Duodenal mucosa (tissue), 2 donors: ENCODE results near the gene NUDT7.

ENCODE experiments used
- H3K27ac ChIP-seq: one replicate; pipeline ENCODE4 v1.7.0; 2013; ENCODE audit warnings: low read depth, low read length
- H3K27me3 ChIP-seq, 2 donors: one replicate each; pipeline ENCODE4 v1.7.0; 2013; ENCODE audit warnings: low read length in 2 of 2, control low read depth in 1 of 2; ENCODE audit not compliant: insufficient read depth in 2 of 2, control insufficient read depth in 1 of 2
- H3K36me3 ChIP-seq, 2 donors: one replicate each; pipeline ENCODE4 v1.7.0; 2013; ENCODE audit warnings: low read length in 2 of 2, control low read depth in 1 of 2; ENCODE audit not compliant: insufficient read depth in 2 of 2, control insufficient read depth in 1 of 2
- H3K4me1 ChIP-seq, 2 donors: one replicate each; pipeline ENCODE4 v1.7.0; 2013; ENCODE audit warnings: low read length in 2 of 2, control low read depth in 1 of 2; ENCODE audit not compliant: insufficient read depth in 2 of 2, control insufficient read depth in 1 of 2
- H3K4me3 ChIP-seq, 2 donors: one replicate each; pipeline ENCODE4 v1.7.0; 2013; ENCODE audit warnings: low read length in 2 of 2, low read depth in 1 of 2
- H3K9ac ChIP-seq, 2 donors: one replicate each; pipeline ENCODE4 v1.7.0; 2013; ENCODE audit warnings: low read length in 2 of 2, low read depth in 1 of 2
- H3K9me3 ChIP-seq, 2 donors: one replicate each; pipeline ENCODE4 v1.7.0; 2013; ENCODE audit warnings: low read length in 2 of 2, control low read depth in 1 of 2; ENCODE audit not compliant: control insufficient read depth in 1 of 2

The NUDT7 gene

GRCh38 chr16:77749415-77749814 is 27.1 kb downstream of the NUDT7 start:
- no peak overlapping the region for H3K27ac ChIP-seq
- no peak overlapping the region for H3K4me3 ChIP-seq
- no peaks in the 10 kb centered on the region for H3K27me3 ChIP-seq
- H3K36me3 ChIP-seq = no peaks in the 10 kb centered on the region
- H3K4me1 ChIP-seq = no peaks in the 10 kb centered on the region
- no peaks in the 10 kb centered on the region for H3K9me3 ChIP-seq
- H3K9ac ChIP-seq = no peak overlapping the region

- no peak overlapping the region for H3K9ac ChIP-seq
- no peaks in the 10 kb centered on the region for H3K4me1 ChIP-seq
- H3K27ac ChIP-seq = no peak overlapping the region
- no peaks in the 10 kb centered on the region for H3K36me3 ChIP-seq
- no peaks in the 10 kb centered on the region for H3K27me3 ChIP-seq
- no peaks in the 10 kb centered on the region for H3K9me3 ChIP-seq
- H3K4me3 ChIP-seq = no peak overlapping the region
Measured at GRCh38 chr16:77758046-77758445, 35.7 kb downstream of the NUDT7 start.

GRCh38 chr16:77758508-77758907 is 36.2 kb downstream of the NUDT7 start:
- Histone ChIP-seq H3K9me3 (no peaks in the 10 kb centered on the region), H3K4me1 (no peaks in the 10 kb centered on the region), H3K9ac (no peak overlapping the region), H3K27ac (no peak overlapping the region), H3K36me3 (no peaks in the 10 kb centered on the region), H3K27me3 (no peaks in the 10 kb centered on the region), H3K4me3 (no peak overlapping the region)

- Histone ChIP-seq H3K9me3 (no peaks in the 10 kb centered on the region), H3K36me3 (no peaks in the 10 kb centered on the region), H3K9ac (no peak overlapping the region), H3K27me3 (no peaks in the 10 kb centered on the region), H3K4me3 (no peak overlapping the region), H3K27ac (no peak overlapping the region), H3K4me1 (no peaks in the 10 kb centered on the region)
Measured at GRCh38 chr16:77759201-77759600, 36.9 kb downstream of the NUDT7 start.

GRCh38 chr16:77759821-77760220 is 37.5 kb downstream of the NUDT7 start:
- H3K27ac ChIP-seq = no peak overlapping the region

DNA sequence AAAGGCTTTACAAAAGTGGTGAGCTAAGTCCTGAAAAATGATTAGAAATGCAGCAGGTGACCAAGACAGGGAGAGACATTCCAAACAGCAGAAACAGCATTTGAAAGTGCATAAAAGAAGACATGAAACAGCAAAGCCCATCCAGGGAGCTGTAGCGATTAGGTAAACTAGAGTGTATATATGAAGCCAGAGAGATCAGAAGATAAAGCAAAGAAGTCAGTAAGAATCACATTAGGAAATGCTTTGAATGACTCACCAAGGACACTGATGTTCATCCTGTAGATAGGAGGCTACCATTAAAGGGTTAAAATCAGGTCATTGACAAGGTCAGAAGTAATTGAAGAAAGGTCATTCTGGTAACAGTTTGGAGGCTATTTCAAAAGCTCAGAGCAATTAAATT is 38.5 kb downstream of the NUDT7 start:
- Histone ChIP-seq H3K4me3 (no peak overlapping the region), H3K9me3 (no peaks in the 10 kb centered on the region), H3K27ac (no peak overlapping the region), H3K27me3 (no peaks in the 10 kb centered on the region), H3K9ac (no peak overlapping the region), H3K4me1 (no peaks in the 10 kb centered on the region), H3K36me3 (no peaks in the 10 kb centered on the region)

More at GRCh38 chr16:77759821-77760220, 37.5 kb downstream of the NUDT7 start:
- H3K36me3 ChIP-seq = no peaks in the 10 kb centered on the region
- H3K9me3 ChIP-seq = no peaks in the 10 kb centered on the region
- H3K4me3 ChIP-seq = no peak overlapping the region
- no peaks in the 10 kb centered on the region for H3K4me1 ChIP-seq
- no peak overlapping the region for H3K9ac ChIP-seq
- no peaks in the 10 kb centered on the region for H3K27me3 ChIP-seq

DNA sequence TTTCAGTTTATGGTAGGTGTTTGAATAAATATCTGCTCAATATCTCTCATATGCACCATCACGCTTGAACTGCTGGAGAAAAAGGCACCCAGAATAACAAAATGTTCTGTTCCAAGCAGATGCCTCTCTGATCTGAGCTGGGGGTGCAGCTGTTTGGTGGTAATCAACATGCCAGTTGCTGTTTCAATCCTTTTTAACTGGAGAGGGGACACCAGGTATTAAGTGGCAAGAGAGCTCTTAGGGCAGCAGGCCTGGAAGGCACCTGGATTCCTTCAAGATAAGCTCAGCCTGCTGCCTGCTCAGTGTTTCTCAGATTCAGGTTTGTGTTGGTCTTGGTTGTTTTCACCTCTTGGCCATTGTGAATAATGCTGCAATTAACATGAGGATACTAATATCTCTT is 38.9 kb downstream of the NUDT7 start:
- Histone ChIP-seq H3K27me3 (no peaks in the 10 kb centered on the region), H3K9ac (no peak overlapping the region), H3K27ac (no peak overlapping the region), H3K36me3 (no peaks in the 10 kb centered on the region), H3K4me1 (no peaks in the 10 kb centered on the region), H3K9me3 (no peaks in the 10 kb centered on the region), H3K4me3 (no peak overlapping the region)

GRCh38 chr16:77762262-77762661 is 39.9 kb downstream of the NUDT7 start:
- no peak overlapping the region for H3K27ac ChIP-seq
- H3K4me3 ChIP-seq = no peak overlapping the region
- H3K9ac ChIP-seq = no peak overlapping the region
- H3K36me3 ChIP-seq = no peaks in the 10 kb centered on the region
- H3K27me3 ChIP-seq = no peaks in the 10 kb centered on the region
- no peaks in the 10 kb centered on the region for H3K9me3 ChIP-seq
- no peaks in the 10 kb centered on the region for H3K4me1 ChIP-seq

DNA sequence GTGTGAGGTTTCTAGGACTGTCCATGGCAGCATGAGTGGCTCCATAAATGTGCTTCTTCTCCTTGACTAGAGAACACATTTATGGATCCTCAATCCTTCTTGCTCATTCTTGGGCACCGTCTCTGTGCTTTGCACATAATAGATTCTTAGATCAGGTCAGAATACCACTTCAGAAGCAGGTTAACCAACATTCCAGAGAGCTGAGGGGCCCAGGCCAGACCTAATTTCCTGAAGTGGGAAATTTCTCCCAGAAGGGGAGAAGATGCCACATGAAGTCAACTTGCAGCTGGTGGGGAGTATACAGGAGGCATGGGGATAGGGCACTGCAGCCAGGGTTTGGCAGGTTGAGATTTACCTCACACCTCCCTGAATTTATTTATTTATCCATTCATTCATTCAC is 41.7 kb downstream of the NUDT7 start:
- no peaks in the 10 kb centered on the region for H3K27me3 ChIP-seq
- H3K27ac ChIP-seq = no peak overlapping the region
- no peak overlapping the region for H3K4me3 ChIP-seq
- no peaks in the 10 kb centered on the region for H3K4me1 ChIP-seq
- no peaks in the 10 kb centered on the region for H3K36me3 ChIP-seq
- H3K9me3 ChIP-seq = no peaks in the 10 kb centered on the region
- H3K9ac ChIP-seq = no peak overlapping the region

DNA sequence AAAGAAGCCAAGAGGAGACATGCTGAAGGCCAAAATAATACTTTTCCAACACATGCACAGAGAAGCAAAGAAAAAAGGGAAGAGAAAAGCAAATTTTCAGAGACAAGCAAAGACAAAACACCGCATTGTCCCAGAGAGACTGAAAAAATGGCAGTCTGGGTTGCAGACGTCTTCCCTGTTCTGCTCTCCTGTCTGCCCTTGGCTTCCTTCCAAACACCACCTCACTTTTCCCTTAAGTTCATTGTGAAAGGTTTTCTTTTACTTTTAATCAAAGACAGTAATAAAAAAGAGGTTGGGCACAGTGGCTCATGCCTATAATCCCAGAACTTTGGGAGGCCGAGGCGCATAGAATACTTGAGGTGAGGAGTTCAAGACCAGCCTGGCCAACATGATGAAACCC is 44.9 kb downstream of the NUDT7 start:
- H3K27ac ChIP-seq = no peak overlapping the region
- no peaks in the 10 kb centered on the region for H3K27me3 ChIP-seq
- H3K4me1 ChIP-seq = no peaks in the 10 kb centered on the region
- no peak overlapping the region for H3K9ac ChIP-seq
- no peaks in the 10 kb centered on the region for H3K9me3 ChIP-seq
- no peak overlapping the region for H3K4me3 ChIP-seq
- no peaks in the 10 kb centered on the region for H3K36me3 ChIP-seq

- Histone ChIP-seq H3K36me3 (no peaks in the 10 kb centered on the region), H3K27me3 (no peaks in the 10 kb centered on the region), H3K9ac (no peak overlapping the region), H3K27ac (no peak overlapping the region), H3K9me3 (no peaks in the 10 kb centered on the region), H3K4me3 (no peak overlapping the region), H3K4me1 (no peaks in the 10 kb centered on the region)
Measured at GRCh38 chr16:77767826-77768225, 45.5 kb downstream of the NUDT7 start.
